Measurements from ENCODE around the gene BCL2A1.
A peak's percentile ranks its signal among the peaks of the same experiment; 100 is the strongest.
"Not testable (repeated sequence)": the region's sequence is repeated elsewhere in the genome, so short reads cannot be mapped to it uniquely, and the experiment has no call there.

Gene BCL2A1

DNA sequence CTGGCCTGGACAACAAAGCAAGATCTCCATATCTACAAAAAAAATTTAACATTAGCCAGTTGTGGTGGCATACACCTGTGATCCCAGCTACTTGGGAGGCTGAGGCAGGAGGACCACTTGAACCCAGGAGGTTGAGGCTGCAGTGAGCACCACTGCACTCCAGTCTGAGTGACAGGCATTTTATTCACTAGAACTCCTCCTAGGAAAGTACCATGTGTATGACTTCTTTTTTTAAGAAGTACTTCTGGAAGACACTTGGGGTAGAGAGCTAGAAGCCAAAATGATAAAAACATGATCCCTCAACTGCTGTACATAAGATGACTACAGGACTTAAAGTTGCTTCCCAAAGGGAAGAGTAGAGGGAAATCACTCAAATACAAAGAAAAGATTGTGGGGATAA, 24.0 kb downstream of the BCL2A1 start:
- TF ChIP-seq, protein P1, sequence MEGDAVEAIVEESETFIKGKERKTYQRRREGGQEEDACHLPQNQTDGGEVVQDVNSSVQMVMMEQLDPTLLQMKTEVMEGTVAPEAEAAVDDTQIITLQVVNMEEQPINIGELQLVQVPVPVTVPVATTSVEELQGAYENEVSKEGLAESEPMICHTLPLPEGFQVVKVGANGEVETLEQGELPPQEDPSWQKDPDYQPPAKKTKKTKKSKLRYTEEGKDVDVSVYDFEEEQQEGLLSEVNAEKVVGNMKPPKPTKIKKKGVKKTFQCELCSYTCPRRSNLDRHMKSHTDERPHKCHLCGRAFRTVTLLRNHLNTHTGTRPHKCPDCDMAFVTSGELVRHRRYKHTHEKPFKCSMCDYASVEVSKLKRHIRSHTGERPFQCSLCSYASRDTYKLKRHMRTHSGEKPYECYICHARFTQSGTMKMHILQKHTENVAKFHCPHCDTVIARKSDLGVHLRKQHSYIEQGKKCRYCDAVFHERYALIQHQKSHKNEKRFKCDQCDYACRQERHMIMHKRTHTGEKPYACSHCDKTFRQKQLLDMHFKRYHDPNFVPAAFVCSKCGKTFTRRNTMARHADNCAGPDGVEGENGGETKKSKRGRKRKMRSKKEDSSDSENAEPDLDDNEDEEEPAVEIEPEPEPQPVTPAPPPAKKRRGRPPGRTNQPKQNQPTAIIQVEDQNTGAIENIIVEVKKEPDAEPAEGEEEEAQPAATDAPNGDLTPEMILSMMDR (IDR thresholded peaks at IDR 0.05; ENCODE audit: insufficient read depth, low read depth, low read length, missing control alignments), result no peak
- H3K4me3 ChIP-seq (ENCODE audit: low read length), result no peak overlapping the region
- no peak for DNase-seq (ENCODE audit: low read depth)

DNA sequence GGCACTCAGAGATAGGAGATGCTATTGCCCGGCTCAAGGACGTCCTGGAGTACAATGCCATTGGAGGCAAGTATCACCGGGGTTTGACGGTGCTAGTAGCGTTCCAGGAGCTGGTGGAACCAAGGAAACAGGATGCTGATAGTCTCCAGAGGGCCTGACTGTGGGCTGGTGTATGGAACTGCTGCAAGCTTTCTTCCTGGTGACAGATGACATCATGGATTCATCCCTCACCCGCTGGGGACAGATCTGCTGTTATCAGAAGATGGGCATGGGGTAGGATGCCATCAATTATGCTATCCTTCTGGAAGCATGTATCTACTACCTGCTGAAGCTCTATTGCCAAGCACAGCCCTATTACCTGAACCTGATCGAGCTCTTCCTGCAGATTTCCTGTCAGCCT, 26.4 kb downstream of the BCL2A1 start:
- H3K4me3 ChIP-seq (ENCODE audit: low read length), result no peak overlapping the region
- TF ChIP-seq, protein P1 (IDR thresholded peaks at IDR 0.05; ENCODE audit: insufficient read depth, low read depth, low read length, missing control alignments), result no peak
- no peak for DNase-seq (ENCODE audit: low read depth)

DNA sequence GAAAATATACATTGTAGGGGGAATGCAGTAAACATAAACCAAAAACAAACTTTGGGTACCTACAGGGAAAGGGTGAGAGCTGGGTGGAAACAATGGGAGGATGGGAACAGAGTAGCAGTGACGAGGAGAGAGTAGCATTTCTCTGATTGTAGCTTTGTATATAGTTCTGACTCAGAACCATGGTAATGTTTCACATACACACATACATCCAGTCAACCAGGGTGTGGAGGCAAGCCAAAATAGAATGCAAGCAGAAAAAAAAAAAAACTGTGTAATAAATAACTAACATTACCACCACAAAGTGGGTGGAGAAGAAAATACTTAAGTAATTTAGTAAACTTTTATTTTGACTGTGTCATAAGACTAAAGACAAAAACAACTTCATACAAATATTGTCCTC, 27.2 kb downstream of the BCL2A1 start:
- TF ChIP-seq, protein P1 (IDR thresholded peaks at IDR 0.05; ENCODE audit: insufficient read depth, low read depth, low read length, missing control alignments), result no peak
- peak; percentile 57 for DNase-seq (ENCODE audit: low read depth)

DNA sequence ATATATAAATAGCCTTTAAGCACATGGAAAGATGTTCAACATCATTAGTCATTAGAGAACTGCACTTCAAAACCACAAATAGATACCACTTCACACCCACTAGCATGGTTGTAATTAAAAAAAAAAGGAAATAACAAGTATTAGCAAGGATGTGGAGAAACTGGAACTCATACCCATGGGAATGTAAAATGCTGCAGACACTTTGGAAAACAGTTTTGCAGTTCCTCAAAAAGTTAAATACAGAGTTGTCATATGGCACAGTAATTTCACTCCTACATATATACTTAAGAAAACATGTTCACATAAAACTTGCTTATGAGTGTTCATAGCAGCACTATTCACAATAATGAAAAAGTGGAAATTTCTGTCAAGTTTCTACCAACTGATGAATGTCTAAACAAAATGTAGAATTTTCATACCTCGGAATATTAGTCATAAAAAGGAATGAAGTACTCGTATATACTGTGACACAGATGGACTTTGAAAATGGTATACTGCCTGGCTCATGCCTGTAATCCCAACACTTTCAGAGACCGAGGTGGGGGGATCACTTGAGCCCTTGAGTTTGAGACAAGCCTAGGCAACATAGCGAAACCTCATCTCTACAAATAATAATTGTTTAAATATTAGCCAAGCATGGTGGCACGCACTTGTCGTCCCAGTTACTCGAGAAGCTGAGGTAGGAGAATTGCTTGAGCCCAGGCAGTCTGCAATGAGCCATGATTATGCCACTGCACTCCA, 28.1 kb downstream of the BCL2A1 start:
- peak; percentile 27 for DNase-seq (ENCODE audit: low read depth)
- TF ChIP-seq, protein P1 (IDR thresholded peaks at IDR 0.05; ENCODE audit: insufficient read depth, low read depth, low read length, missing control alignments), result no peak
- no peak overlapping the region for H3K4me3 ChIP-seq (ENCODE audit: low read length)

More for the DNA sequence above, 27.2 kb downstream of the BCL2A1 start:
- H3K4me3 ChIP-seq (ENCODE audit: low read length), result no peak overlapping the region

DNA sequence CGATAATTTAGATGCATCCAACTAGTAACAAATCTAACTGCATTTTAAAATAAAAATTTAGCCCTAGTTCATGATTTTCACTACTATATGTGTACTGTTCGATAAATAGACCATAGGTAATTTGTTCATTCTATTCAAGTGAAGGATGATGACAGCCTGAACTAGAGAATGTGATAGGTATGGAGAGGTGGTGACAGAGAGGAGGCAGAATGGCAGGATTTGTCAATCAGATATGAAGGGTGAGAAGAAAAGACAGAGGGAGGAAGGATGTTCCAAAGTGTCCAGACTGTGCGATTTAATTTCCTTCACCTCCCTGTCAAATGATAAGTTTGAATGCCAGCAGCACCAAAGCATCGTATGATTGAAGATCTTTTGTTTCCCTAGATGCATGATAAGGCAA, 31.6 kb downstream of the BCL2A1 start:
- TF ChIP-seq, protein P1 (IDR thresholded peaks at IDR 0.05; ENCODE audit: insufficient read depth, low read depth, low read length, missing control alignments), result no peak
- DNase-seq (ENCODE audit: low read depth), result no peak
- H3K4me3 ChIP-seq (ENCODE audit: low read length), result no peak overlapping the region

DNA sequence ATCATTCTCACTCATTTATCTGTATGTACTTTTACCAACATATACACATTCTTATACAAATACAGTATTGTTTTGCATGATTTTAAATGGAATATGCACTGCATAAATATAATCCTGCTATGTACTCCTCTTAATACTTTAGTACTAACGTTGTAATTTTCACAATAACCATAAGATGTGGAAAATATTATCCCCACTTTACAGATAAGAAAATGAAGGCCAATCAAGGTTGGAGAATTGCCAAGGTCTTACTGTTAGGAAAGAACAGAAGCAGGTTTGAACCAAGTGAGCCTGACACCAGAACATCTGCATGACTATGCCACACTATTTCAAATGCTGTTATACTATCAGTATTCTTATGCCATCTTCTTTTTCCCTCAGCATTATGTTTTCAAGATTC, 32.9 kb downstream of the BCL2A1 start:
- no peak overlapping the region for H3K4me3 ChIP-seq (ENCODE audit: low read length)
- DNase-seq (ENCODE audit: low read depth), result no peak
- TF ChIP-seq, protein P1 (IDR thresholded peaks at IDR 0.05; ENCODE audit: insufficient read depth, low read depth, low read length, missing control alignments), result no peak

DNA sequence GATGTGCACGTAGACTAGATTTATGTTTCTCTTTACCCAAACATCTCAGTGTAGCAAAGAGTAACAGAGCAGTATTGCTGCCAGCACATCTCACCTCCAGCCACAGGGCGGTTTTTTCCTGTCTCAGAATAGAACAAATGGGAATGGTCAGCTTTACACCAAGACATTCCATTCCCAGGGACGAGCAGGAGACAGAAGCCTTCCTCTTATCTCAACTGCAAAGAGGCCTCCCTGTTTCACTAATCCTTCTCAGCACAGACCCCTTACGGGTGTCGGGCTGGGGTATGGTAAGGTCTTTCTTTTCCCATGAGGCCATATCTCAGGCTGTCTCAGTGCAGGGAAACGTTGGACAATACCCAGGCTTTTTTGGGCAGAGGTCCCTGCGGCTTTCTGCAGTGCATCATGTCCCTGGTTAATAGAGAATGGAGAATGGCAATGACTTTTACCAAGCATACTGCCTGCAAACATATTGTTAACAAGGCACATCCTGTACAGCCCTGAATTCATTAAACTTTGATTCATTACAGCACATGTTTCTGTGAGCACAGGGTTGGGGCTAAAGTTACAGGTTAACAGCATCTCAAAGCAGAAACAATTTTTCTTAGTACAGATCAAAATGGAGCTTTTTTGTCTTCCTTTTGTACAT, 35.3 kb downstream of the BCL2A1 start:
- DNase-seq (ENCODE audit: low read depth), result not testable (repeated sequence)

More for the DNA sequence above, 35.3 kb downstream of the BCL2A1 start:
- H3K4me3 ChIP-seq (ENCODE audit: low read length), result not testable (repeated sequence)

All from epithelial cell of esophagus (primary cell).